ENCODE data around the gene STAG3. TPM values are rescaled to one million over a fixed set of nuclear protein-coding genes. Genes with fewer than 3 reads are reported as not detected.

STAG3 gene
- total and polyA plus RNA-seq, 9 of the 15 experiments (the other 6 are each of a cell fraction or from before 2014, with no cell fraction given): 0.54 to 2.5 (median 1.7) TPM

GRCh38 chr7:100167912-100168323 lies 9.8 kb upstream of the STAG3 start (continued):
- TF ChIP-seq EP400 (IDR thresholded peaks at IDR 0.05) (peak; percentile 65), ZNF589 (CRISPR knock-in tag; IDR thresholded peaks at IDR 0.05; ENCODE audit: low read depth) (no peak)

GRCh38 chr7:100169147-100169850 lies 8.4 kb upstream of the STAG3 start:
- ATAC-seq (no peak), FAIRE-seq (no peak), DNase-seq (ENCODE audit: extremely low read depth in 1 of 4, low spot score in 3 of 4) (peak in 1 of 4 experiments; percentile 10)
- BruUV-seq (replicated peaks): no TSS peak
- peaks cover 39 to 58% of the 10 kb centered on the region in 2 experiments for H3K4me1 ChIP-seq (replicated peaks in 1 of 2; ENCODE audit: control insufficient read depth in 2 of 2, insufficient read depth in 2 of 2, low read length in 2 of 2)
- WGBS (ENCODE audit: insufficient coverage, low coverage, missing lambda C conversion rate): 59% methylated on average over 8 of the region's 11 CpGs
- ChIA-PET POLR2A (no interaction called here), CTCF (ENCODE audit: low intra/inter-chr PET ratio) (interaction anchor here (0.7 kb wide), 1 partner anchor 174 kb away, joined by 5 read pairs; no protein-coding TSS in a partner anchor)
- H3K27me3 ChIP-seq (ENCODE audit: control insufficient read depth in 2 of 2, insufficient read depth in 2 of 2, low read length in 2 of 2): no peaks in the 10 kb centered on the region
- H2AFZ ChIP-seq (ENCODE audit: low read depth, low read length): no peak overlapping the region
- H3K36me3 ChIP-seq (ENCODE audit: control insufficient read depth, insufficient read depth, low read length): no peaks in the 10 kb centered on the region
- in situ Hi-C loops (cut with MboI): no loop called here
- H3K79me2 ChIP-seq (ENCODE audit: control insufficient read depth, insufficient read depth, low read length): no peaks in the 10 kb centered on the region
- H3K27ac ChIP-seq (ENCODE audit: extremely low read depth, low read depth, low read length): no peak overlapping the region
- no peak overlapping the region for H3K4me2 ChIP-seq (ENCODE audit: insufficient read depth, low read length)
- H3K4me3 ChIP-seq: no peak overlapping the region
- no peaks in the 10 kb centered on the region for H3K9me1 ChIP-seq (ENCODE audit: control insufficient read depth, insufficient read depth, low read length)
- H3K9ac ChIP-seq (ENCODE audit: insufficient read depth in 1 of 2, low read depth in 2 of 2, low read length in 2 of 2): no peak overlapping the region
- intact Hi-C loops (cut with micrococcal nuclease): no loop called here
- H4K20me1 ChIP-seq (replicated peaks; ENCODE audit: control insufficient read depth, insufficient read depth, low read length): no peaks in the 10 kb centered on the region
- H3K9me3 ChIP-seq (replicated peaks; ENCODE audit: control insufficient read depth, insufficient read depth, low read depth, low read length): no peaks in the 10 kb centered on the region
- TF ChIP-seq HLTF (IDR thresholded peaks at IDR 0.05): no peak
- TF ChIP-seq ZNF407 (IDR thresholded peaks at IDR 0.05; ENCODE audit: low read depth): no peak
- TF ChIP-seq, protein P1, sequence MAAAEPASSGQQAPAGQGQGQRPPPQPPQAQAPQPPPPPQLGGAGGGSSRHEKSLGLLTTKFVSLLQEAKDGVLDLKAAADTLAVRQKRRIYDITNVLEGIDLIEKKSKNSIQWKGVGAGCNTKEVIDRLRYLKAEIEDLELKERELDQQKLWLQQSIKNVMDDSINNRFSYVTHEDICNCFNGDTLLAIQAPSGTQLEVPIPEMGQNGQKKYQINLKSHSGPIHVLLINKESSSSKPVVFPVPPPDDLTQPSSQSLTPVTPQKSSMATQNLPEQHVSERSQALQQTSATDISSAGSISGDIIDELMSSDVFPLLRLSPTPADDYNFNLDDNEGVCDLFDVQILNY (CRISPR knock-in tag; IDR thresholded peaks at IDR 0.05): no peak
- peak in 1 of 2 experiments; percentile 84; a peak in 1 of 4 replicates for TF ChIP-seq MLLT1 (IDR thresholded peaks at IDR 0.05)
- TF ChIP-seq ZBTB33 (CRISPR knock-in tag; IDR thresholded peaks at IDR 0.05): peak; percentile 68; the same call in 1 of the 2 replicates

Measured in K562 (cell line).